WERI-Rb-1 (cell line): Measurements from ENCODE around the gene SLX9.

Experiments
- DNase-seq: peaks from one replicate; pipeline ENCODE4 v3.0.0-alpha.2; 2020
- H3K27ac ChIP-seq: fragments of 250-450 bp; sonication (Bioruptor Pico); 2 replicates; pipeline ENCODE4 v1.5.1; 2020; ENCODE audit warnings: mild to moderate bottlenecking, moderate library complexity
- H3K27me3 ChIP-seq: fragments of 250-450 bp; sonication (Bioruptor Pico); 2 replicates; pipeline ENCODE4 v1.5.1; 2021; ENCODE audit warnings: mild to moderate bottlenecking, low read depth, moderate library complexity; ENCODE audit not compliant: insufficient read depth, severe bottlenecking
- H3K36me3 ChIP-seq: fragments of 250-450 bp; sonication (Bioruptor Pico); 2 replicates; pipeline ENCODE4 v1.5.1; 2020; ENCODE audit warnings: mild to moderate bottlenecking, moderate library complexity
- H3K4me3 ChIP-seq: 2 replicates; pipeline ENCODE4 v1.5.1; 2011; ENCODE audit warnings: low read depth, mild to moderate bottlenecking, control low read depth, low read length
- H3K9me3 ChIP-seq: fragments of 250-450 bp; sonication (Bioruptor Pico); 2 replicates; pipeline ENCODE4 v1.5.1; 2021; ENCODE audit warnings: mild to moderate bottlenecking, moderate library complexity; ENCODE audit not compliant: severe bottlenecking
- CTCF ChIP-seq: IDR thresholded peaks from 2 replicates; pipeline ENCODE4 v1.5.1; 2011; ENCODE audit warnings: low read depth, mild to moderate bottlenecking, control low read depth, inconsistent platforms, low read length

Gene SLX9

GRCh38 chr21:44923480-44924084 is 16.2 kb upstream of the SLX9 start:
- Histone ChIP-seq H3K4me3 (no peak overlapping the region), H3K9me3 (peaks cover 5% of the 10 kb centered on the region), H3K36me3 (no peaks in the 10 kb centered on the region), H3K27me3 (peaks cover 9% of the 10 kb centered on the region), H3K27ac (no peak overlapping the region)
- DNase-seq, result no peak
- TF ChIP-seq CTCF, result no peak

- no peak for TF ChIP-seq CTCF
- H3K27ac ChIP-seq, result no peak overlapping the region
- no peak overlapping the region for H3K4me3 ChIP-seq
- H3K36me3 ChIP-seq, result no peaks in the 10 kb centered on the region
- DNase-seq, result no peak
- H3K27me3 ChIP-seq, result peaks cover 18% of the 10 kb centered on the region
- peaks cover 10% of the 10 kb centered on the region for H3K9me3 ChIP-seq
Measured at GRCh38 chr21:44924606-44925377, 15.0 kb upstream of the SLX9 start.

GRCh38 chr21:44925378-44925755 is 14.5 kb upstream of the SLX9 start:
- TF ChIP-seq CTCF, result no peak
- H3K27ac ChIP-seq, result no peak overlapping the region
- H3K4me3 ChIP-seq, result no peak overlapping the region
- peaks cover 10% of the 10 kb centered on the region for H3K9me3 ChIP-seq
- no peaks in the 10 kb centered on the region for H3K36me3 ChIP-seq
- DNase-seq, result no peak
- H3K27me3 ChIP-seq, result peaks cover 24% of the 10 kb centered on the region

GRCh38 chr21:44926331-44927101 is 13.3 kb upstream of the SLX9 start:
- no peak for DNase-seq

GRCh38 chr21:44927259-44927586 is 12.6 kb upstream of the SLX9 start:
- no peak overlapping the region for H3K4me3 ChIP-seq
- DNase-seq, result no peak
- H3K36me3 ChIP-seq, result no peaks in the 10 kb centered on the region
- H3K9me3 ChIP-seq, result peaks cover 10% of the 10 kb centered on the region
- no peak overlapping the region for H3K27ac ChIP-seq
- peaks cover 40% of the 10 kb centered on the region for H3K27me3 ChIP-seq
- no peak for TF ChIP-seq CTCF

More at GRCh38 chr21:44926331-44927101, 13.3 kb upstream of the SLX9 start:
- peaks cover 10% of the 10 kb centered on the region for H3K9me3 ChIP-seq
- peaks cover 33% of the 10 kb centered on the region for H3K27me3 ChIP-seq
- 0 out of 2 replicates have a peak, but pooled peaks have one; percentile 14 for TF ChIP-seq CTCF
- no peaks in the 10 kb centered on the region for H3K36me3 ChIP-seq
- H3K4me3 ChIP-seq, result no peak overlapping the region
- no peak overlapping the region for H3K27ac ChIP-seq
